VCaP (cell line): ENCODE results near the gene CFAP251.

Experiments
- H3K27ac ChIP-seq: fragments of 450-650 bp; 2 replicates; pipeline ENCODE4 v1.5.1; 2017
- CTCF ChIP-seq: fragments of 450-650 bp; conservative IDR thresholded peaks from 2 replicates; pipeline ENCODE4 v1.5.1; 2017; ENCODE audit warnings: mild to moderate bottlenecking, moderate library complexity

The CFAP251 gene

GRCh38 chr12:122030424-122031035 is 112.1 kb downstream of the CFAP251 start:
- no peak overlapping the region for H3K27ac ChIP-seq
- no peak for TF ChIP-seq CTCF

DNA sequence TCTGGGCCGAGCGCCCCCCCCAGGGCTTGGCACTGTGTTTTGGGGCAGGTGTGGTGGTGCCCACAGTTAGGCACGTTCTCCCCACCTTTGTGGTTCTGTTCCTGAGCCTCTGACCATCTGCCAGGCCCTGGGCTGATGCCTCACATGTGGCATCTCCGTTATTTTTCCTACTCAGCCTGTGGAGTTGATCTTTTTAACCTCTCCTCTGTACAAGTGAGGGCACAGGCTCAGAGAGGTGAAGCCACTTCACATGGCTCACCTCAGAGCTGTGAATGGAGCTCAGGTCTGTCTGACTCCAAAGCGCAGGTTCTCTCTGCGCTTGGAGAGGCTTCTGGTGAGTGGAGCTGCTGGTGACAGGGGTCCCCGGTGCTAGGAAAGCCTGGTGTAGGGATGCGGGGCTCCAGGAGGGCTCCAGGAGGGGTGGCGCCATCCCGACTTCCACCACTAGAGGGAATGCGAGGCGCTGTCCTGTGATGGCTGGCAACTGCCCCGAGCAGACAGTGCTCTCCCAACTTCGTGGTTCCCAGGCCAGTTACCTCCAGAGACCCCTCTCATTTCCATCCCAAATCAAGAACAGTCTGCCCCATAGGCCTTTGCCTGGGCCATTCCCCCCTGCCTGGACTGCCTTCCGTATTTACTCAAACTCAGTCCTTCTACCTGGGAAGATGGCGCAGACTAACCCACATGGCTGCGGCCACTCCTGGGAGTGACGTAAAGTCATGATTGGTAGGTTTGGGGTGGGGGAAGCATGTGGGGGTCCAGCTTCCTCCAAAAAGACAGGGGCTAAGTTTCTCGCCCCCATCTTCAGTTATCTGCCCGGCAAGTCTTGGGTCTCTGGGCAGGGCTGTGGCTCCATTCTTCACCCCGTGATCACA is 113.2 kb downstream of the CFAP251 start:
- peak; percentile 80 for TF ChIP-seq CTCF
- H3K27ac ChIP-seq = no peak overlapping the region

DNA sequence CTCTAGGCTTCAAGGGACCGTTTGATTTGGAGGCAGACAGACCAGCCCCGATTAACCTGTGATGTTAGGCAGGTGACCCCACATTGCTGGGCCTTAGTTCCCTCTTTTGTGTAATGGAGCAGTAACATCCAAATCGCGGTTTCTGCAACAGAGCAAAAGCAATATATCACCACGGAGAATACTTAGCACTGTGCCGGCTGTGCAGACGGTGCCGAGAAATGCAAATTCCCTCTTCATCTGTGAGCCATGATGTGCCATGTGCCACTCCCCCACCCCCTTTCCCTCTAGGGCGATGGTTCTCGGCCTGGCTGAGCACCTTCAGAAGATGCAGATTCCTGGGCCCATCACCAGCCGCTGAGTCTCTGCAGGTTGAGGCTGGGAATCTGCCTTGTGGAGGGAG is 114.2 kb downstream of the CFAP251 start:
- H3K27ac ChIP-seq = no peak overlapping the region
- TF ChIP-seq CTCF = no peak

DNA sequence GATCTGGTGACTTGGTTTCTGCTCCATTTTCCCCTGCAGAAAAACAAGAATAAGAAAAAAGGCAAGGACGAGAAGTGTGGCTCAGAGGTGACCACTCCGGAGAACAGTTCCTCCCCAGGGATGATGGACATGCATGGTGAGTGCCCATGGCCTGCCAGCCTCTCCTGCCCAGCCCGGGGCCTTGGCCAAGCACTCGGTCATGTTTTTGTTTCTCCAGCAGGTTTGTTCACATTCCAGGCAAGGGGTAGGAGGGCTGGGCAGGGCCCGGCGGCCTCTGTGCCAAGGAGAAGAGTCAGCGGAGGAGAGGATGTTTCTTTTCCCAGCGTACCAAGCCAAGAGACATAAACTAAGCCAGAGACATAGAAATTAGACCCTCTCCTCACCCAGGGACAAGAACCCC is 116.9 kb downstream of the CFAP251 start:
- peak overlapping the region; percentile 42; the same call in 1 of the 2 replicates for H3K27ac ChIP-seq
- TF ChIP-seq CTCF = no peak

- H3K27ac ChIP-seq = no peak overlapping the region; the same call in 1 of the 2 replicates
- TF ChIP-seq CTCF = no peak
Observed at GRCh38 chr12:122036153-122036552, 117.8 kb downstream of the CFAP251 start.

GRCh38 chr12:122040579-122041386 is 122.4 kb downstream of the CFAP251 start:
- no peak for TF ChIP-seq CTCF
- peak overlapping the region; percentile 21; the same call in 1 of the 2 replicates for H3K27ac ChIP-seq

DNA sequence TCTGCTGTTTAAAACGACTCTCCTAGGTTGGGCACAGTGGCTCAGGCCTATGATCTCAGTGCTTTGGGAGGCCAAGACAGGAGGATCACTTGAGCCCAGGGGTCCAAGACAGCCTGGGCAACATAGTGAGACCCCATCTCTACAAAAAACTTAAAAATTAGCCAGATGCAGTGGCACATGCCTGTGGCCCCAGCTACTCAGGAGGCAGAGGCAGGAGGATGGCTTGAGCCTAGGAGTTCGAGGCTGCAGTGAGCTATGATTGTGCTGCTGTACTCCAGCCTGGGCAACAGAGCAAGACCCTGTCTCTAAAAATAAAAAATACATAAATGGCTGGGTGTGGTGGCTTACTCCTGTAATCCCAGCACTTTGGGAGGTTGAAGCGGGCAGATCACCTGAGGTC is 123.1 kb downstream of the CFAP251 start:
- peak overlapping the region; percentile 21; the same call in 1 of the 2 replicates for H3K27ac ChIP-seq
